ENCODE data around the gene DNAH14. TPM values are rescaled to one million over a fixed set of nuclear protein-coding genes. Genes with fewer than 3 reads are reported as not detected.

Gene DNAH14
- total and polyA plus RNA-seq, 2 experiments from 2014 or later: 55.3 to 80.2 TPM

DNA sequence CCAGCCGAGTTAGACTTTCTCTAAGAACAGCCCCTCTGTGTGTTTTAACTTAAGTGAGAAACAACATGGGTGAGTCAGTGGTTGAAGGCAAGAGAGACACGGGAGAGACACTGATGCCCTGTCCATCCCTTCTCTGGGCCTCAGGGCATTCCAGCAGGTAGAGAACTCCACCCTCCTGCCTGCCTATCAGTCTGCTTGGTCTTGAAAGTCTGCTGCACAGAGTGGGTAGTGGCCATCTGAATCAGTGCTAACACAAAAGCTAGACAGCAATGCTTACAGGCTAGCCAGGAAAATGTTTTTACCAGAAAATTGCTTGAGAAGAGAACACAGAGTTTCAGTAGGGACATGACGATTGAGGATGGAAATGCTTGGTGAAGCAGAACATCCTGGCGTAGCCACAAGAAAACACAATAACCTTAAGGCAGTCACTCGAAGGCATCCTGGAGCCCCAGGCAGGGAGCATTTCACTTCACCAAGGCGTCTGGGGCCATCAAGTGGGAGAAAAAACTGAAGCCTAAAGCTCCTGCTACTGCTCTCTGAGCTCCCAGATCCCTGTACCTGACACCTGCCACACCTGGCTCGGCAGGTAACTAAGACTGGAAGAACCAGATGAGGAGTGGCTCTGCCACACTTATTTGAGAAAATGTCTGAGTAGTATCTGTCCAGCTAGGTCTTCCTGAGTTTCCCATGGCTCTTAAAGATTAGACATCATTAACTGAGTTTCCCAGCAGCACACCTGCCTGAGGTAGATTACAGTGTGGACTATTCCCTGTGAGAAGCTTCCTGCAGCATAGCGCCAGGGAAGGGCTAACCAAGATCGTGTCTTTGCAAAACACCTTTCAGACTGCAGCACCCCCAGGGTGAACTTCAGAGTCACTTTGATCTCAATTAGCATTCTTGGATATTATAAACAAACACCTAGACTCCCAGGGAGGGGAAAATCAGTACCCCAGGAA lies 516.4 kb downstream of the DNAH14 start (continued):
- TF ChIP-seq, protein P1, sequence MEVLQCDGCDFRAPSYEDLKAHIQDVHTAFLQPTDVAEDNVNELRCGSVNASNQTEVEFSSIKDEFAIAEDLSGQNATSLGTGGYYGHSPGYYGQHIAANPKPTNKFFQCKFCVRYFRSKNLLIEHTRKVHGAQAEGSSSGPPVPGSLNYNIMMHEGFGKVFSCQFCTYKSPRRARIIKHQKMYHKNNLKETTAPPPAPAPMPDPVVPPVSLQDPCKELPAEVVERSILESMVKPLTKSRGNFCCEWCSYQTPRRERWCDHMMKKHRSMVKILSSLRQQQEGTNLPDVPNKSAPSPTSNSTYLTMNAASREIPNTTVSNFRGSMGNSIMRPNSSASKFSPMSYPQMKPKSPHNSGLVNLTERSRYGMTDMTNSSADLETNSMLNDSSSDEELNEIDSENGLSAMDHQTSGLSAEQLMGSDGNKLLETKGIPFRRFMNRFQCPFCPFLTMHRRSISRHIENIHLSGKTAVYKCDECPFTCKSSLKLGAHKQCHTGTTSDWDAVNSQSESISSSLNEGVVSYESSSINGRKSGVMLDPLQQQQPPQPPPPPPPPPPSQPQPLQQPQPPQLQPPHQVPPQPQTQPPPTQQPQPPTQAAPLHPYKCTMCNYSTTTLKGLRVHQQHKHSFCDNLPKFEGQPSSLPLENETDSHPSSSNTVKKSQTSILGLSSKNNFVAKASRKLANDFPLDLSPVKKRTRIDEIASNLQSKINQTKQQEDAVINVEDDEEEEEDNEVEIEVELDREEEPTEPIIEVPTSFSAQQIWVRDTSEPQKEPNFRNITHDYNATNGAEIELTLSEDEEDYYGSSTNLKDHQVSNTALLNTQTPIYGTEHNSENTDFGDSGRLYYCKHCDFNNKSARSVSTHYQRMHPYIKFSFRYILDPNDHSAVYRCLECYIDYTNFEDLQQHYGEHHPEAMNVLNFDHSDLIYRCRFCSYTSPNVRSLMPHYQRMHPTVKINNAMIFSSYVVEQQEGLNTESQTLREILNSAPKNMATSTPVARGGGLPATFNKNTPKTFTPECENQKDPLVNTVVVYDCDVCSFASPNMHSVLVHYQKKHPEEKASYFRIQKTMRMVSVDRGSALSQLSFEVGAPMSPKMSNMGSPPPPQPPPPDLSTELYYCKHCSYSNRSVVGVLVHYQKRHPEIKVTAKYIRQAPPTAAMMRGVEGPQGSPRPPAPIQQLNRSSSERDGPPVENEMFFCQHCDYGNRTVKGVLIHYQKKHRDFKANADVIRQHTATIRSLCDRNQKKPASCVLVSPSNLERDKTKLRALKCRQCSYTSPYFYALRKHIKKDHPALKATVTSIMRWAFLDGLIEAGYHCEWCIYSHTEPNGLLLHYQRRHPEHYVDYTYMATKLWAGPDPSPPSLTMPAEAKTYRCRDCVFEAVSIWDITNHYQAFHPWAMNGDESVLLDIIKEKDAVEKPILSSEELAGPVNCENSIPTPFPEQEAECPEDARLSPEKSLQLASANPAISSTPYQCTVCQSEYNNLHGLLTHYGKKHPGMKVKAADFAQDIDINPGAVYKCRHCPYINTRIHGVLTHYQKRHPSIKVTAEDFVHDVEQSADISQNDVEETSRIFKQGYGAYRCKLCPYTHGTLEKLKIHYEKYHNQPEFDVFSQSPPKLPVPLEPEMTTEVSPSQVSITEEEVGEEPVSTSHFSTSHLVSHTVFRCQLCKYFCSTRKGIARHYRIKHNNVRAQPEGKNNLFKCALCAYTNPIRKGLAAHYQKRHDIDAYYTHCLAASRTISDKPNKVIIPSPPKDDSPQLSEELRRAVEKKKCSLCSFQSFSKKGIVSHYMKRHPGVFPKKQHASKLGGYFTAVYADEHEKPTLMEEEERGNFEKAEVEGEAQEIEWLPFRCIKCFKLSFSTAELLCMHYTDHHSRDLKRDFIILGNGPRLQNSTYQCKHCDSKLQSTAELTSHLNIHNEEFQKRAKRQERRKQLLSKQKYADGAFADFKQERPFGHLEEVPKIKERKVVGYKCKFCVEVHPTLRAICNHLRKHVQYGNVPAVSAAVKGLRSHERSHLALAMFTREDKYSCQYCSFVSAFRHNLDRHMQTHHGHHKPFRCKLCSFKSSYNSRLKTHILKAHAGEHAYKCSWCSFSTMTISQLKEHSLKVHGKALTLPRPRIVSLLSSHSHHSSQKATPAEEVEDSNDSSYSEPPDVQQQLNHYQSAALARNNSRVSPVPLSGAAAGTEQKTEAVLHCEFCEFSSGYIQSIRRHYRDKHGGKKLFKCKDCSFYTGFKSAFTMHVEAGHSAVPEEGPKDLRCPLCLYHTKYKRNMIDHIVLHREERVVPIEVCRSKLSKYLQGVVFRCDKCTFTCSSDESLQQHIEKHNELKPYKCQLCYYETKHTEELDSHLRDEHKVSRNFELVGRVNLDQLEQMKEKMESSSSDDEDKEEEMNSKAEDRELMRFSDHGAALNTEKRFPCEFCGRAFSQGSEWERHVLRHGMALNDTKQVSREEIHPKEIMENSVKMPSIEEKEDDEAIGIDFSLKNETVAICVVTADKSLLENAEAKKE (CRISPR knock-in tag; IDR thresholded peaks at IDR 0.05): no peak
- TF ChIP-seq ZNF331 (CRISPR knock-in tag; IDR thresholded peaks at IDR 0.05; ENCODE audit: low read depth) (no peak), JUNB (IDR thresholded peaks at IDR 0.05; ENCODE audit: unreplicated experiment) (no peak), EZH2 (IDR thresholded peaks at IDR 0.05; ENCODE audit: low read depth, unreplicated experiment) (no peak)
- TF ChIP-seq, protein P2, sequence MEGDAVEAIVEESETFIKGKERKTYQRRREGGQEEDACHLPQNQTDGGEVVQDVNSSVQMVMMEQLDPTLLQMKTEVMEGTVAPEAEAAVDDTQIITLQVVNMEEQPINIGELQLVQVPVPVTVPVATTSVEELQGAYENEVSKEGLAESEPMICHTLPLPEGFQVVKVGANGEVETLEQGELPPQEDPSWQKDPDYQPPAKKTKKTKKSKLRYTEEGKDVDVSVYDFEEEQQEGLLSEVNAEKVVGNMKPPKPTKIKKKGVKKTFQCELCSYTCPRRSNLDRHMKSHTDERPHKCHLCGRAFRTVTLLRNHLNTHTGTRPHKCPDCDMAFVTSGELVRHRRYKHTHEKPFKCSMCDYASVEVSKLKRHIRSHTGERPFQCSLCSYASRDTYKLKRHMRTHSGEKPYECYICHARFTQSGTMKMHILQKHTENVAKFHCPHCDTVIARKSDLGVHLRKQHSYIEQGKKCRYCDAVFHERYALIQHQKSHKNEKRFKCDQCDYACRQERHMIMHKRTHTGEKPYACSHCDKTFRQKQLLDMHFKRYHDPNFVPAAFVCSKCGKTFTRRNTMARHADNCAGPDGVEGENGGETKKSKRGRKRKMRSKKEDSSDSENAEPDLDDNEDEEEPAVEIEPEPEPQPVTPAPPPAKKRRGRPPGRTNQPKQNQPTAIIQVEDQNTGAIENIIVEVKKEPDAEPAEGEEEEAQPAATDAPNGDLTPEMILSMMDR (conservative IDR thresholded peaks at IDR 0.05; ENCODE audit: low read depth in 2 of 2): no peak
- TF ChIP-seq, protein P3, sequence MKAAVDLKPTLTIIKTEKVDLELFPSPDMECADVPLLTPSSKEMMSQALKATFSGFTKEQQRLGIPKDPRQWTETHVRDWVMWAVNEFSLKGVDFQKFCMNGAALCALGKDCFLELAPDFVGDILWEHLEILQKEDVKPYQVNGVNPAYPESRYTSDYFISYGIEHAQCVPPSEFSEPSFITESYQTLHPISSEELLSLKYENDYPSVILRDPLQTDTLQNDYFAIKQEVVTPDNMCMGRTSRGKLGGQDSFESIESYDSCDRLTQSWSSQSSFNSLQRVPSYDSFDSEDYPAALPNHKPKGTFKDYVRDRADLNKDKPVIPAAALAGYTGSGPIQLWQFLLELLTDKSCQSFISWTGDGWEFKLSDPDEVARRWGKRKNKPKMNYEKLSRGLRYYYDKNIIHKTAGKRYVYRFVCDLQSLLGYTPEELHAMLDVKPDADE (IDR thresholded peaks at IDR 0.05): no peak

All from GM23338 (cell line).